ENCODE measurements around the gene TNFAIP8L1.
"Not testable (repeated sequence)": the region's sequence is repeated elsewhere in the genome, so short reads cannot be mapped to it uniquely, and the experiment has no call there.

The TNFAIP8L1 gene

GRCh38 chr19:4676955-4677731 lies 37.8 kb downstream of the TNFAIP8L1 start:
- no peak for DNase-seq (ENCODE audit: low read depth in 2 of 2, low spot score in 1 of 2)

GRCh38 chr19:4678881-4679790 lies 39.8 kb downstream of the TNFAIP8L1 start:
- no peak for DNase-seq (ENCODE audit: low read depth in 2 of 2, low spot score in 1 of 2)

- DNase-seq (ENCODE audit: low read depth in 2 of 2, low spot score in 1 of 2): not testable (repeated sequence)
Measured at GRCh38 chr19:4680021-4680420, 40.7 kb downstream of the TNFAIP8L1 start.

- no peak for DNase-seq (ENCODE audit: low read depth in 2 of 2, low spot score in 1 of 2)
Measured at GRCh38 chr19:4682417-4683200, 43.3 kb downstream of the TNFAIP8L1 start.

GRCh38 chr19:4684312-4685095 lies 45.2 kb downstream of the TNFAIP8L1 start:
- no peak for DNase-seq (ENCODE audit: low read depth in 2 of 2, low spot score in 1 of 2)

GRCh38 chr19:4686700-4687099 lies 47.4 kb downstream of the TNFAIP8L1 start:
- DNase-seq (ENCODE audit: low read depth in 2 of 2, low spot score in 1 of 2): no peak

- DNase-seq (ENCODE audit: low read depth in 2 of 2, low spot score in 1 of 2): no peak
Measured at GRCh38 chr19:4687396-4687795, 48.1 kb downstream of the TNFAIP8L1 start.

GRCh38 chr19:4688587-4688986 lies 49.3 kb downstream of the TNFAIP8L1 start:
- DNase-seq (ENCODE audit: low read depth in 2 of 2, low spot score in 1 of 2): no peak

- DNase-seq (ENCODE audit: low read depth in 2 of 2, low spot score in 1 of 2): no peak
Measured at GRCh38 chr19:4689403-4689802, 50.1 kb downstream of the TNFAIP8L1 start.

- DNase-seq (ENCODE audit: low read depth in 2 of 2, low spot score in 1 of 2): no peak
Measured at GRCh38 chr19:4690361-4690760, 51.0 kb downstream of the TNFAIP8L1 start.

- no peak for DNase-seq (ENCODE audit: low read depth in 2 of 2, low spot score in 1 of 2)
Measured at GRCh38 chr19:4691373-4691772, 52.1 kb downstream of the TNFAIP8L1 start.

GRCh38 chr19:4692251-4693077 lies 53.1 kb downstream of the TNFAIP8L1 start:
- DNase-seq (ENCODE audit: low read depth in 2 of 2, low spot score in 1 of 2): no peak

- DNase-seq (ENCODE audit: low read depth in 2 of 2, low spot score in 1 of 2): no peak
Measured at GRCh38 chr19:4693078-4693350, 53.7 kb downstream of the TNFAIP8L1 start.

- no peak for DNase-seq (ENCODE audit: low read depth in 2 of 2, low spot score in 1 of 2)
Measured at GRCh38 chr19:4693471-4694121, 54.3 kb downstream of the TNFAIP8L1 start.

- no peak for DNase-seq (ENCODE audit: low read depth in 2 of 2, low spot score in 1 of 2)
Measured at GRCh38 chr19:4694211-4694987, 55.1 kb downstream of the TNFAIP8L1 start.

GRCh38 chr19:4695224-4695731 lies 56.0 kb downstream of the TNFAIP8L1 start:
- no peak for DNase-seq (ENCODE audit: low read depth in 2 of 2, low spot score in 1 of 2)

- no peak for DNase-seq (ENCODE audit: low read depth in 2 of 2, low spot score in 1 of 2)
Measured at GRCh38 chr19:4697304-4697703, 58.0 kb downstream of the TNFAIP8L1 start.
